Body of pancreas (tissue), 4 donors: Measurements from ENCODE around the gene DDIT4. TPM values are rescaled to one million over a fixed set of nuclear protein-coding genes. Genes with fewer than 3 reads are reported as not detected.
A peak's percentile ranks its signal among the peaks of the same experiment; 100 is the strongest.

Experiments used
- ATAC-seq: fragments of 150-250 bp; one replicate; pipeline ENCODE4 v1.9.1; 2016
- DNase-seq, 4 donors: peaks; one replicate each; pipeline ENCODE4 v3.0.0-alpha.2; 2019
- H3K27ac ChIP-seq, 4 donors: fragments of 200-600 bp; sonication (generic); 1 replicate in 3 of 4; 2 replicates in 1 of 4; pipeline versions ENCODE4 v1.5.1 to v1.6.1; 2016 to 2019; ENCODE audit warnings: mild to moderate bottlenecking in 1 of 4, mixed read lengths in 1 of 4, moderate library complexity in 1 of 4
- H3K27me3 ChIP-seq, 2 donors: fragments of 200-600 bp; sonication (generic); one replicate each; pipeline ENCODE4 v1.6.0; 2016; ENCODE audit warnings: mild to moderate bottlenecking in 1 of 2
- H3K36me3 ChIP-seq, 2 donors: fragments of 200-600 bp; sonication (generic); replicated peaks in 1 of 2; 2 replicates each; pipeline ENCODE4 v1.5.1; 2016; ENCODE audit warnings: low read depth in 2 of 2; ENCODE audit not compliant: insufficient read depth in 1 of 2
- H3K4me1 ChIP-seq: fragments of 200-600 bp; sonication (generic); one replicate; pipeline ENCODE4 v1.6.0; 2016
- H3K4me3 ChIP-seq, 2 donors: fragments of 200-600 bp; sonication (generic); 1 replicate in 1 of 2; 2 replicates in 1 of 2; pipeline ENCODE4 v1.5.1; 2016 to 2019
- H3K9me3 ChIP-seq, 3 donors: fragments of 200-600 bp; sonication (generic); 1 replicate in 2 of 3; 2 replicates in 1 of 3; pipeline ENCODE4 v1.5.1; 2016
- POLR2A ChIP-seq, 3 donors: fragments of 450-650 bp; IDR thresholded peaks; one replicate each; pipeline ENCODE4 v1.6.1; 2016; ENCODE audit warnings: antibody characterized with exemption in 3 of 3, mild to moderate bottlenecking in 2 of 3
- WGBS, 2 donors: methylation state at CpG; one replicate each; pipeline ENCODE4 v1.1.5; 2017; 5-methylcytosine and 5-hydroxymethylcytosine counted together
- intact Hi-C: fragments of 100-400 bp; cut with DNase I; formaldehyde crosslinking; loops from one replicate; pipeline ENCODE4 v1.15.1; 2023
- total RNA-seq, 2 donors: library from RNA; depleted of rRNA; stranded (reverse); fragments of >200 nt; gene quantifications; one replicate each; pipeline ENCODE4 v1.1.0, GENCODE V29; 2016
- TF ChIP-seq, protein P1 (sequence below), 7 experiments: fragments of 450-650 bp in 4 of 7; fragments of 200-600 bp in 3 of 7; sonication (generic) in 3 of 7; IDR thresholded peaks; one replicate each; pipeline ENCODE4 v1.5.1; 2016 to 2019; ENCODE audit warnings: antibody characterized with exemption in 7 of 7

DDIT4 gene
- total RNA-seq, 2 donors from 2014 or later: 238 to 269 TPM

DNA sequence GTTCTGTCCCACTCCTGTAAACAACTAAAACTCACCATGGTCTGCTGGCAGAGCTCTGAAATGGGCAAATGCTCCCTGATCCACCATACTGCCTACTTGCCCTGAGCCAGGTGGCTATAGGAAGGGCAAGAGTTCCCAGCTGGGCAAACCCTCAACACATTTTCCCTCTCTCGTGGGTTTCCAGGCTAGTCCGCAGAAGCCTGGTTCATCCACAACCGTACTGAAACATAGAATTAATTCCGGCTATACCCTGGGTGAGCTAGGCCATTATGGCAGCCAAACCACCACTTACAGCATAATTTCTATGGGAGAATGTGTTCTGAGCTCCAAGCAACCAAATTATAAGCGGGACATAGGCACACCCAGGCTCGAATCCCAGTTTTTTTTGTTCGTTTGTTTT lies 20.1 kb upstream of the DDIT4 start:
- TF ChIP-seq, protein P1, sequence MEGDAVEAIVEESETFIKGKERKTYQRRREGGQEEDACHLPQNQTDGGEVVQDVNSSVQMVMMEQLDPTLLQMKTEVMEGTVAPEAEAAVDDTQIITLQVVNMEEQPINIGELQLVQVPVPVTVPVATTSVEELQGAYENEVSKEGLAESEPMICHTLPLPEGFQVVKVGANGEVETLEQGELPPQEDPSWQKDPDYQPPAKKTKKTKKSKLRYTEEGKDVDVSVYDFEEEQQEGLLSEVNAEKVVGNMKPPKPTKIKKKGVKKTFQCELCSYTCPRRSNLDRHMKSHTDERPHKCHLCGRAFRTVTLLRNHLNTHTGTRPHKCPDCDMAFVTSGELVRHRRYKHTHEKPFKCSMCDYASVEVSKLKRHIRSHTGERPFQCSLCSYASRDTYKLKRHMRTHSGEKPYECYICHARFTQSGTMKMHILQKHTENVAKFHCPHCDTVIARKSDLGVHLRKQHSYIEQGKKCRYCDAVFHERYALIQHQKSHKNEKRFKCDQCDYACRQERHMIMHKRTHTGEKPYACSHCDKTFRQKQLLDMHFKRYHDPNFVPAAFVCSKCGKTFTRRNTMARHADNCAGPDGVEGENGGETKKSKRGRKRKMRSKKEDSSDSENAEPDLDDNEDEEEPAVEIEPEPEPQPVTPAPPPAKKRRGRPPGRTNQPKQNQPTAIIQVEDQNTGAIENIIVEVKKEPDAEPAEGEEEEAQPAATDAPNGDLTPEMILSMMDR (IDR thresholded peaks at IDR 0.05): no peak
- no peak for TF ChIP-seq POLR2A (IDR thresholded peaks at IDR 0.05)
- no peak for ATAC-seq
- Histone ChIP-seq H3K4me3 (no peak overlapping the region), H3K27me3 (no peaks in the 10 kb centered on the region), H3K9me3 (no peaks in the 10 kb centered on the region), H3K4me1 (peaks cover 77% of the 10 kb centered on the region), H3K36me3 (no peaks in the 10 kb centered on the region), H3K27ac (peak overlapping the region in 3 of 4 donors; percentile 92 to 96 (median 95))
- intact Hi-C loops: no loop called here
- no peak for DNase-seq
- 77 to 83% methylated on average over 7 of the region's 7 CpGs for WGBS, 2 donors

DNA sequence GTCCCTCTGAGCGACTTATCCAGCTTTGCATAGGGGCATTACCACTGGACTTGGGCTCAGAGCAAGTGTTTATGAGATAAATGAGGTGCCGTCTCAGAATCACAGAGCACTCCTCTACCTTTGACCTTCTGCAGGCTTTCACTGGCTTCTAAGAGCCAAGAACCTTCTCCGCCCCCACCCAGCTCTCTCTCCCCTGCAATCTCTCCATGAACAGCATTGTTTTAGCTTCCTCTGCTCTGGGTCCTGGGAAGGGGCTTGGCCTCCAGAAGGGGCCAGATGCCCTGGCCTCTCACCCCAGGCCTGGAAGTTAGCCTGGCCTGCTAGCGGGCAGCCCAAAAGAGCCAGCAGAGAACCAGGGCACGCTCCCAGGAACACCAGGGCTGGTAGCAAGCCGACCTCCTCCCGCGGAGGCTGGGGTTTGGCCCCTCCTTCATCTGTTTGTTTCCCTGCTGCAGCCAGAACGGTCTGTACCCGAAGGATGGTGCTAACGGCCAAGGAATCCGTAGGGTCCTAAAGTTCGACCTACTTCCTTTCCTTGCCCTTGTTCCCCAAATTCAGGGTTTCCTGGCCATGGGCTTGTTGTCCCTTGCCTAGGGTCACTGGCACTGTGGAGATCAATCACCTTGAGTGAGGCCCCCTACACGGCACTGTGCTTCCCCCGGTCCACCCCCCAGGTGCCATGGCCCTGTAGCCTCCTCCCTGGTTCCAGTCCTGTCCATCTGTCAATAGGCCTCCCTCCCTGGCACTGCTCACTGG lies 18.7 kb upstream of the DDIT4 start:
- Histone ChIP-seq H3K27me3 (no peaks in the 10 kb centered on the region), H3K27ac (peak overlapping the region; percentile 85 to 96 (median 94)), H3K4me1 (peaks cover 71% of the 10 kb centered on the region), H3K36me3 (no peaks in the 10 kb centered on the region), H3K4me3 (no peak overlapping the region), H3K9me3 (no peaks in the 10 kb centered on the region)
- WGBS, 2 donors: 8 to 12% methylated on average over 10 to 15 of the region's 15 CpGs
- TF ChIP-seq, protein P1 (IDR thresholded peaks at IDR 0.05): peak in 2 of 7 experiments; percentile 5 to 23
- TF ChIP-seq POLR2A (IDR thresholded peaks at IDR 0.05): peak in 2 of 3 donors; percentile 56 to 70
- ATAC-seq: peak; percentile 98
- intact Hi-C loops: no loop called here
- peak; percentile 91 to 96 (median 96) for DNase-seq

DNA sequence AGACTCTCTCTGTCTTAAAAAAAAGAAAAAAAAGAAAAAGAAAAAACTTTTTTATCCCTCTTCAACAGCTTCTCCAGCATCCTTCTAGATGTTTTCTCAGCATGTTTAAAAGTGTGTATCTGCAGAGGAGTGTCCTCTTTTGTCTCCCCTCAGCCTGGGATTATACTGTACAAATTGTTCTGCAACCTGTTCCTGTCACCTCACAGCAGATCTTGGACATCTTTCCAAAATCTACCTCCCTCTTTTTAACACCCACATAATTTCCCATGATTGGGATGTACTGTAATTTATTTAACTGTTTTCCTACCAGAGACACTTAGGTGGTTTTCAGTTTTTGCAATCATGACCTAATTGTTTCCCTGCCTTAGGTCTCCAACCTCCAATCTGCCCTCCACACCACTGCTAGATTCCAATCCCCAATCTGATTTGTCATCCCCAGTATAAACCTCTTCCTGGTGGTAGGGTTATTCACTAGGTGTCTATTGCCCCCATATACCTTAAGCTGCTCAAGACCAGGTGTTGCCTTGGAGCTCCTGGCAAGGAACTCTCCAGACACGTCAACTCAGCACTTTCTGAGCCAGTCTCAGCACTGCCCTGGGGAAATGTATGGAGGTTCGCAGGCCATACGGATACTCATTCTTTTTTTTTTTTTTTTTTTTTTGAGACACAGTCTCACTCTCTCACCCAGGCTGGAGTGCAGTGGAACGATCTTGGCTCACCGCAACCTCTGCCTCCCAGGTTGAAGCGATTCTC lies 17.6 kb upstream of the DDIT4 start:
- intact Hi-C loops: no loop called here
- Histone ChIP-seq H3K27me3 (no peaks in the 10 kb centered on the region), H3K4me3 (no peak overlapping the region), H3K36me3 (no peaks in the 10 kb centered on the region), H3K4me1 (peaks cover 73% of the 10 kb centered on the region), H3K9me3 (no peaks in the 10 kb centered on the region), H3K27ac (peak overlapping the region in 3 of 4 donors; percentile 92 to 96 (median 95))
- no peak for TF ChIP-seq POLR2A (IDR thresholded peaks at IDR 0.05)
- TF ChIP-seq, protein P1 (IDR thresholded peaks at IDR 0.05): no peak
- WGBS, 2 donors: 83 to 97% methylated on average over 6 of the region's 6 CpGs
- DNase-seq (no peak), ATAC-seq (no peak)

DNA sequence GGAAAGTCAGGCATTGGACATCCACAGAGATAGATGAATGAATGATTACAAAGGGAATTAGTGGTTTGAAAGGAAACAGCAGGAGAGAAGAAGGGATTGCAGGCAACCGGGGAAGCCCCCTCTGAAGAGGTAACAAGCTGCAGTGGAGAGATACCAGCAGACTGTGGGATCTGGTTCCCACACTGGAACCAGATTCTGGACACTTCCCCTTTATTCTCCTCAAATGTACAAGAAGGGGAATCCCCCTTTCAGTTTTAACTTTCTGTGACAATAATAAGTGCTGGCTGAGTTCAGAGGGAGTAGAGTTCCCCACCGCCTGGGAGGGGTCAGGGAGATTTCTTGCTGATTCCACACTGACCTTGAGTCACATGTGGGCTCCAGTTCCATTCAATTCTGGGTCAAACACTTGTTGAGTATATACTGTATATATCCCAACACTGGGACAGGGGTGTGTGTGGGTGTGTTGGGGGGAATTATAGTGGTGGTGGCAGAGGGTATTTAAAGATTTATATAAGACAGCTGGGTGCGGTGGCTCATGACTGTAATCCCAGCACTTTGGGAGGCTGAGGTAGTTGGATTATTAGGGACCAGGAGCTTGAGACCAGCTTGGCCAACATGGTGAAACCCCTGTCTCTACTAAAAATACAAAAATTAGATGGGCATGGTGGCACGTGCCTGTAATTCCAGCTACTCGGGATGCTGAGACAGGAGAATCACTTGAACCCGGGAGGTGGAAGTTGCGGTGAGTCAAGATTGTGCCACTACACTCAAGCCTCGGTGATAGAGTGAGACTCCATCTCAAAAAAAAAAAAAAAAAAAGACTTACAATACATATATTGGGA lies 16.5 kb upstream of the DDIT4 start:
- Histone ChIP-seq H3K4me3 (no peak overlapping the region), H3K4me1 (peaks cover 79% of the 10 kb centered on the region), H3K36me3 (no peaks in the 10 kb centered on the region), H3K9me3 (no peaks in the 10 kb centered on the region), H3K27ac (peak overlapping the region in 2 of 4 donors; percentile 2 to 95), H3K27me3 (no peaks in the 10 kb centered on the region)
- ATAC-seq (no peak), DNase-seq (peak in 1 of 4 donors; percentile 65)
- whole genome bisulfite sequencing, 2 donors: 71 to 83% methylated on average over 8 of the region's 8 CpGs
- TF ChIP-seq, protein P1 (IDR thresholded peaks at IDR 0.05): no peak
- intact Hi-C loops: no loop called here
